HepG2 (cell line): ENCODE results near the gene KLF9. TPM values are rescaled to one million over a fixed set of nuclear protein-coding genes. Genes with fewer than 3 reads are reported as not detected.

ENCODE experiments used
- ATAC-seq: fragments of 200-7000 bp; cut with Tn5 transposase; 3 replicates; pipeline ENCODE4 v1.9.1; 2020; ENCODE audit warnings: mild to moderate bottlenecking, moderate library complexity
- BruUV-seq: library from RNA; stranded (reverse); fragments of 400-500 nt; replicated peaks from 2 replicates; lab custom pipeline; 2021; lab: Mats Ljungman, UMichigan
- CTCF ChIA-PET: fragments of 300-600 bp; formaldehyde crosslinking; extraction: SDS; loops from one replicate; lab custom pipeline; 2021; ENCODE audit warnings: low total read pairs, inconsistent platforms, low intra/inter-chr PET ratio; lab: Yijun Ruan, JAX
- POLR2A ChIA-PET: fragments of 350-600 bp; sonication (Branson Sonifier 250); formaldehyde crosslinking; loops from one replicate; lab custom pipeline; 2020; ENCODE audit warnings: antibody characterized with exemption, inconsistent platforms; lab: Yijun Ruan, JAX
- DNase-seq: peaks from one replicate; pipeline ENCODE4 v3.0.0-alpha.2; 2015; ENCODE audit warnings: low spot score
- FAIRE-seq: peaks from 3 replicates; lab custom pipeline; 2011; peaks lifted over from hg19 to GRCh38; lab: Jason Lieb, UNC
- H2AFZ ChIP-seq: one replicate; pipeline ENCODE4 v1.6.1; 2011; ENCODE audit warnings: low read length, inconsistent platforms
- H3K27ac ChIP-seq: fragments of 300-600 bp; 3 replicates; pipeline ENCODE4 v1.8.0; 2011; ENCODE audit warnings: mixed run types, mild to moderate bottlenecking, mixed read lengths, low read length, inconsistent platforms; ENCODE audit not compliant: insufficient read depth; ENCODE audit errors: extremely low read length
- H3K27me3 ChIP-seq, 2 experiments: fragments of 200-600 bp in 1 of 2; 2 replicates in 1 of 2; 3 replicates in 1 of 2; pipeline versions ENCODE4 v1.6.0 to v1.8.0; 2011; ENCODE audit warnings: low read length in 2 of 2, mild to moderate bottlenecking in 2 of 2, moderate library complexity in 2 of 2, inconsistent platforms in 1 of 2; ENCODE audit not compliant: insufficient read depth in 2 of 2, control insufficient read depth in 1 of 2
- H3K36me3 ChIP-seq, 2 experiments: fragments of 200-600 bp in 1 of 2; replicated peaks in 1 of 2; 2 replicates in 1 of 2; 3 replicates in 1 of 2; pipeline versions ENCODE4 v1.5.1 to v1.8.0; 2011; ENCODE audit warnings: low read length in 2 of 2, inconsistent platforms in 1 of 2; ENCODE audit not compliant: insufficient read depth in 2 of 2, control insufficient read depth in 1 of 2
- H3K4me1 ChIP-seq: 2 replicates; pipeline ENCODE4 v1.5.1; 2012; ENCODE audit warnings: low read length, inconsistent platforms; ENCODE audit not compliant: insufficient read depth
- H3K4me2 ChIP-seq: 2 replicates; pipeline ENCODE4 v1.6.0; 2011; ENCODE audit warnings: low read depth, low read length, inconsistent platforms
- H3K4me3 ChIP-seq, 3 experiments: fragments of 200-600 bp in 1 of 3; sonication (generic), shearing (Covaris generic) in 1 of 3; replicated peaks in 1 of 3; 2 replicates each; pipeline ENCODE4 v1.5.1; 2011 to 2016; ENCODE audit warnings: low read length in 3 of 3, inconsistent platforms in 2 of 3, low read depth in 2 of 3, mild to moderate bottlenecking in 2 of 3, control low read depth in 1 of 3, mixed read lengths in 1 of 3; ENCODE audit not compliant: insufficient read depth in 1 of 3
- H3K79me2 ChIP-seq: one replicate; pipeline ENCODE4 v1.6.1; 2011; ENCODE audit warnings: low read length, inconsistent platforms; ENCODE audit not compliant: insufficient read depth
- H3K9ac ChIP-seq: 2 replicates; pipeline ENCODE4 v1.6.0; 2011; ENCODE audit warnings: mild to moderate bottlenecking, low read depth, low read length, inconsistent platforms; ENCODE audit not compliant: insufficient read depth
- H3K9me3 ChIP-seq: 2 replicates; pipeline ENCODE4 v1.5.1; 2012; ENCODE audit warnings: mild to moderate bottlenecking, low read length
- H4K20me1 ChIP-seq: 2 replicates; pipeline ENCODE4 v1.6.0; 2011; ENCODE audit warnings: inconsistent platforms, mild to moderate bottlenecking, low read length, moderate library complexity; ENCODE audit not compliant: insufficient read depth
- ASH2L ChIP-seq: fragments of 300-600, 200-600 bp; sonication (generic); IDR thresholded peaks from 2 replicates; pipeline ENCODE4 v1.7.0; 2017; ENCODE audit warnings: low read depth, mild to moderate bottlenecking, moderate library complexity, mixed read lengths, low read length; ENCODE audit not compliant: insufficient read length
- FOSL2 ChIP-seq: sonication (generic); formaldehyde crosslinking; IDR thresholded peaks from 2 replicates; pipeline ENCODE4 v1.4.0; 2020; ENCODE audit warnings: missing genetic modification reagents
- FOXA1 ChIP-seq, 2 experiments: fragments of 450-650 bp in 1 of 2; sonication (generic) in 1 of 2; formaldehyde crosslinking in 1 of 2; IDR thresholded peaks; 2 replicates each; pipeline versions ENCODE4 v1.4.0 to v1.6.1; 2016 to 2020; ENCODE audit warnings: missing genetic modification reagents in 1 of 2
- HNRNPLL ChIP-seq: fragments of 200-400 bp; formaldehyde crosslinking; IDR thresholded peaks from 2 replicates; pipeline ENCODE4 v1.6.1; 2017; ENCODE audit warnings: mild to moderate bottlenecking, low read depth, low read length; ENCODE audit not compliant: poor library complexity, severe bottlenecking
- ISX ChIP-seq: sonication (generic); formaldehyde crosslinking; conservative IDR thresholded peaks from 2 replicates; pipeline ENCODE4 v1.5.0; 2020; ENCODE audit warnings: missing genetic modification reagents
- KLF6 ChIP-seq: IDR thresholded peaks from 2 replicates; pipeline ENCODE4 v1.8.0; 2016; ENCODE audit warnings: missing biosample characterization, missing genetic modification reagents
- MIXL1 ChIP-seq: IDR thresholded peaks from 2 replicates; pipeline ENCODE4 v1.6.1; 2016
- MYNN ChIP-seq: sonication (generic); formaldehyde crosslinking; IDR thresholded peaks from 2 replicates; pipeline ENCODE4 v1.4.0; 2020; ENCODE audit warnings: mild to moderate bottlenecking, low read depth, missing genetic modification reagents
- POLR2A ChIP-seq, 2 experiments: IDR thresholded peaks; 2 replicates each; pipeline ENCODE4 v1.6.1; 2011; ENCODE audit warnings: low read depth in 2 of 2, low read length in 2 of 2, mild to moderate bottlenecking in 1 of 2, moderate library complexity in 1 of 2; ENCODE audit not compliant: insufficient read depth in 1 of 2
- PRPF4 ChIP-seq: fragments of 200-400 bp; formaldehyde crosslinking; IDR thresholded peaks from 2 replicates; pipeline ENCODE4 v1.6.1; 2016; ENCODE audit warnings: low read length, low read depth; ENCODE audit not compliant: poor library complexity, severe bottlenecking
- RAD51 ChIP-seq: fragments of 450-650 bp; IDR thresholded peaks from 2 replicates; pipeline ENCODE4 v1.6.1; 2016; ENCODE audit warnings: borderline replicate concordance
- RARA ChIP-seq: IDR thresholded peaks from 2 replicates; pipeline ENCODE4 v1.6.1; 2016; ENCODE audit warnings: missing genetic modification reagents, missing compliant biosample characterization
- RORA ChIP-seq: sonication (generic); formaldehyde crosslinking; IDR thresholded peaks from 2 replicates; pipeline ENCODE4 v1.5.0; 2020; ENCODE audit warnings: mild to moderate bottlenecking, missing genetic modification reagents, moderate library complexity
- SMAD9 ChIP-seq: sonication (generic); formaldehyde crosslinking; IDR thresholded peaks from 2 replicates; pipeline ENCODE4 v1.5.1; 2020; ENCODE audit warnings: mild to moderate bottlenecking, missing genetic modification reagents
- SOX13 ChIP-seq, 3 experiments: fragments of 450-650 bp in 1 of 3; sonication (generic) in 1 of 3; formaldehyde crosslinking in 1 of 3; IDR thresholded peaks in 2 of 3; conservative IDR thresholded peaks in 1 of 3; 2 replicates each; pipeline versions ENCODE4 v1.5.0 to v1.6.1; 2016 to 2020; ENCODE audit warnings: antibody characterized with exemption in 1 of 3, mild to moderate bottlenecking in 1 of 3, missing compliant biosample characterization in 1 of 3, missing genetic modification reagents in 1 of 3, moderate library complexity in 1 of 3
- SOX5 ChIP-seq: IDR thresholded peaks from 2 replicates; pipeline ENCODE4 v1.6.1; 2016; ENCODE audit warnings: borderline replicate concordance
- SUZ12 ChIP-seq: fragments of 150-350 bp; IDR thresholded peaks from 2 replicates; pipeline ENCODE4 v1.6.1; 2014; ENCODE audit warnings: low read depth, low read length
- TCF7 ChIP-seq: sonication (generic); IDR thresholded peaks from 2 replicates; pipeline ENCODE4 v1.6.1; 2016; ENCODE audit warnings: antibody characterized with exemption, low read depth
- ZNF121 ChIP-seq: sonication (generic); formaldehyde crosslinking; IDR thresholded peaks from 2 replicates; pipeline ENCODE4 v1.5.0; 2020; ENCODE audit warnings: mild to moderate bottlenecking, missing genetic modification reagents
- ZNF264 ChIP-seq: sonication (generic); formaldehyde crosslinking; IDR thresholded peaks from 2 replicates; pipeline ENCODE4 v1.4.0; 2020; ENCODE audit warnings: missing genetic modification reagents
- WGBS: methylation state at CpG from one replicate; pipeline ENCODE4 v1.1.6; 2017; ENCODE audit warnings: low lambda C conversion rate; 5-methylcytosine and 5-hydroxymethylcytosine counted together
- in situ Hi-C: cut with HindIII; loops from 2 replicates; pipeline ENCODE4 v1.10.0; 2017; ENCODE audit warnings: low pct_unique_long_range_greater_than_20kb; ENCODE audit not compliant: extremely low pct_ligation_motif_present
- intact Hi-C: fragments of 100-400 bp; cut with micrococcal nuclease; formaldehyde crosslinking; loops from one replicate; pipeline ENCODE4 v1.10.0; 2022; ENCODE audit not compliant: unreplicated experiment
- polyA plus RNA-seq, 8 experiments: library from polyadenylated mRNA; depleted of rRNA in 3 of 8; stranded (reverse) in 7 of 8; unstranded in 1 of 8; fragments of >200 nt; fragmentation: Illumina TruSeq in 4 of 8; extraction: Trizol in 4 of 8; gene quantifications; 2 replicates each; pipeline versions ENCODE4 v1.2.1 to v1.2.3, GENCODE V29; 2011 to 2016; ENCODE audit warnings: low read depth in 4 of 8, missing spikeins in 1 of 8, mixed read lengths in 1 of 8; ENCODE audit not compliant: insufficient read depth in 1 of 8
- total RNA-seq, 5 experiments: library from RNA; depleted of rRNA; stranded (reverse); fragments of >200 nt; fragmentation: Illumina TruSeq; extraction: Trizol; gene quantifications; 2 replicates each; pipeline ENCODE4 v1.2.3, GENCODE V29; 2016; ENCODE audit warnings: low read depth in 1 of 5

The KLF9 gene
- total and polyA plus RNA-seq, 2 of the 13 experiments (the other 11 are each of a cell fraction or from before 2014, with no cell fraction given) = 5.7 to 7.2 TPM

DNA sequence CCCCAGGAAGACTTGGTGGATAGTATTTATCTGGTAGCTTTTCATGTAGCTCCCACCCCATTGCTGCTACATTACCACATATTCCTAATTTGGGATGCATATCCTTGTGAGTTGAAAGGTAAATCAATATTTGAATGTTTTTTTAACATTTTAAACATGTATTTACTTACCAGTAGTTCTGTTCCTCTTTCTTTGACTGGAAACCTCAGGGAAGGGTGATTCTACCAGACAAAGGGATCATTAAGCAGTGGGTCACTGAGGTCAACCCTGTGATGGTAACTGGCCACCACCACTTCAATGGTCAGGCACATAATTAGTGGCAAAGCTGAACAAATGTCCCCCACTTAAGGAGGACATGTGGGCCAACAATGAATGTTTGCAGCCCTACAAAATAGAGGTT is 27.2 kb upstream of the KLF9 start (continued):
- TF ChIP-seq ASH2L (peak; percentile 21), SMAD9 (CRISPR knock-in tag) (no peak), RARA (CRISPR knock-in tag) (peak; percentile 94), MYNN (CRISPR knock-in tag) (no peak), ISX (CRISPR knock-in tag) (no peak), RORA (CRISPR knock-in tag) (no peak), FOXA1 (IDR thresholded peaks at IDR 0.05) (no peak), FOXA1 (CRISPR knock-in tag; IDR thresholded peaks at IDR 0.05) (peak; percentile 69), MIXL1 (0 out of 2 replicates have a peak, but pooled peaks have one; percentile 11), ZNF264 (peak; percentile 100), POLR2A (IDR thresholded peaks at IDR 0.05; ENCODE audit: insufficient read depth in 1 of 2, low read depth in 2 of 2, low read length in 2 of 2) (no peak), SUZ12 (no peak)

DNA sequence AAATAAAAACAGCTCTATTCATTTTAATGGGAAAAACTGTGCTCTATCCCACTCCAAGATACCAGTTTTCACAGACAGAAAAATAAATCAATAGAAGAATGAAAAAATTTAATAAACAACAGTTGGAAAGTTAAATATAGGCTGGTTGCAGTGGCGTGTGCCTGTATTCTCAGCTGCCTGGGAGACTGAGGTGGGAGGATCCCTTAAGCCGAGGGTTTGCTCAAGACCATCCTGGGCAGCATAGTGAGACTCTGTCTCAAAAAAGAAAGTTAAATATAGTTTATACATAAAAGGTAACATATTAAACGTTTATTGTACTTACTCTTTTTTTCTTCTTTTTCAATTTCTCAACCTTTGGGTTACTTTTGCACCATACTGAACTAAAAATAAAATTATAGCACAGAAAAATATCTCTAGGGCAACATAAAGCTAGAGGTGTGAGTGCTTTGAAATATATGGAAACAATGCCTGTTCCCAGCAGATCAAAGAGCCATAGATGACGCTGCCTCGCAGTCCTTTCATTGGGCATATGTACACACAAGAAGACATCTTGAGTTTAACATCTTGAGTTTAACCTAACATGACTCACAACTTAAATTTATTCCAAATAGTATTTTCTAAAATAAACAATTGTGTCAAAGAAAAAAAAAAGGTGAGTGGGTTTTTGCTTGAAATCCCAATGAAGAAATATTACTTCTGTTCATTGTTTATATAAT is 25.7 kb upstream of the KLF9 start:
- FAIRE-seq (no peak), DNase-seq (no peak)
- no peak overlapping the region for H3K9ac ChIP-seq
- H2AFZ ChIP-seq = no peak overlapping the region
- POLR2A ChIA-PET = interaction anchor here (2.1 to 4.7 kb wide), 2 partner anchors 20 to 30 kb away, joined by 7 to 79 read pairs; no protein-coding TSS in a partner anchor
- H3K36me3 ChIP-seq = no peaks in the 10 kb centered on the region
- in situ Hi-C loops = no loop called here
- TF ChIP-seq FOSL2 (CRISPR knock-in tag) = peak; percentile 55; the same call in 1 of the 2 replicates
- TF ChIP-seq SOX13 (IDR thresholded peaks at IDR 0.05) = no peak
- TF ChIP-seq SOX13 (CRISPR knock-in tag; conservative IDR thresholded peaks at IDR 0.05 in 1 of 2, IDR thresholded peaks at IDR 0.05 in 1 of 2) = peak in 1 of 2 experiments; percentile 24; a peak in 1 of 4 replicates
- no peak for TF ChIP-seq RAD51
- TF ChIP-seq SOX5 (CRISPR knock-in tag) = 0 out of 2 replicates have a peak, but pooled peaks have one; percentile 4
- 0 out of 2 replicates have a peak, but pooled peaks have one; percentile 33 for TF ChIP-seq ZNF121
- no peak for TF ChIP-seq HNRNPLL
- TF ChIP-seq FOXA1 (IDR thresholded peaks at IDR 0.05) = no peak
- TF ChIP-seq FOXA1 (CRISPR knock-in tag; IDR thresholded peaks at IDR 0.05) = 0 out of 2 replicates have a peak, but pooled peaks have one; percentile 8
- no peak for TF ChIP-seq KLF6 (CRISPR knock-in tag)
- peak; percentile 61; the same call in 1 of the 2 replicates for TF ChIP-seq TCF7
- TF ChIP-seq MIXL1 = no peak
- no peak for TF ChIP-seq PRPF4
- TF ChIP-seq, all 625 proteins: peak for 6
- Histone ChIP-seq H4K20me1 (no peaks in the 10 kb centered on the region), H3K4me2 (no peak overlapping the region), H3K9me3 (no peaks in the 10 kb centered on the region), H3K27me3 (no peaks in the 10 kb centered on the region; a peak in 1 of 5 replicates), H3K4me1 (peaks cover 48% of the 10 kb centered on the region), H3K27ac (no peak overlapping the region), H3K4me3 (no peak overlapping the region), H3K79me2 (no peaks in the 10 kb centered on the region)
- BruUV-seq = no TSS peak
- ATAC-seq = no peak
- WGBS = 7% methylated on average over 5 of the region's 5 CpGs
- CTCF ChIA-PET = interaction anchor here (1.3 kb wide), 1 partner anchor 44 kb away, joined by 3 read pairs; no protein-coding TSS in a partner anchor
- intact Hi-C loops = no loop called here
